ENCODE measurements around the gene SH3BP4.

DNA sequence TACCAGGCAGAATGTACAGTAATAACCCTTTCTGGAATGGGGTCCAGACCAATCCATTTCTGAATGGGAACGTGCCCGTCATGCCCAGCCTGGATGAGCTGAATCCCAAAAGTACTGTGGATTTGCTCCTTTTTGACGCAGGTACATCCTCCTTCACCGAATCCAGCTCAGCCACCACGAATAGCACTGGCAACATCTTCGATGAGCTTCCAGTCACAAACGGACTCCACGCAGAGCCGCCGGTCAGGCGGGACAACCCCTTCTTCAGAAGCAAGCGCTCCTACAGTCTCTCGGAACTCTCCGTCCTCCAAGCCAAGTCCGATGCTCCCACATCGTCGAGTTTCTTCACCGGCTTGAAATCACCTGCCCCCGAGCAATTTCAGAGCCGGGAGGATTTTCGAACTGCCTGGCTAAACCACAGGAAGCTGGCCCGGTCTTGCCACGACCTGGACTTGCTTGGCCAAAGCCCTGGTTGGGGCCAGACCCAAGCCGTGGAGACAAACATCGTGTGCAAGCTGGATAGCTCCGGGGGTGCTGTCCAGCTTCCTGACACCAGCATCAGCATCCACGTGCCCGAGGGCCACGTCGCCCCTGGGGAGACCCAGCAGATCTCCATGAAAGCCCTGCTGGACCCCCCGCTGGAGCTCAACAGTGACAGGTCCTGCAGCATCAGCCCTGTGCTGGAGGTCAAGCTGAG, 89.6 kb downstream of the SH3BP4 start:
- TF ChIP-seq, protein P1, sequence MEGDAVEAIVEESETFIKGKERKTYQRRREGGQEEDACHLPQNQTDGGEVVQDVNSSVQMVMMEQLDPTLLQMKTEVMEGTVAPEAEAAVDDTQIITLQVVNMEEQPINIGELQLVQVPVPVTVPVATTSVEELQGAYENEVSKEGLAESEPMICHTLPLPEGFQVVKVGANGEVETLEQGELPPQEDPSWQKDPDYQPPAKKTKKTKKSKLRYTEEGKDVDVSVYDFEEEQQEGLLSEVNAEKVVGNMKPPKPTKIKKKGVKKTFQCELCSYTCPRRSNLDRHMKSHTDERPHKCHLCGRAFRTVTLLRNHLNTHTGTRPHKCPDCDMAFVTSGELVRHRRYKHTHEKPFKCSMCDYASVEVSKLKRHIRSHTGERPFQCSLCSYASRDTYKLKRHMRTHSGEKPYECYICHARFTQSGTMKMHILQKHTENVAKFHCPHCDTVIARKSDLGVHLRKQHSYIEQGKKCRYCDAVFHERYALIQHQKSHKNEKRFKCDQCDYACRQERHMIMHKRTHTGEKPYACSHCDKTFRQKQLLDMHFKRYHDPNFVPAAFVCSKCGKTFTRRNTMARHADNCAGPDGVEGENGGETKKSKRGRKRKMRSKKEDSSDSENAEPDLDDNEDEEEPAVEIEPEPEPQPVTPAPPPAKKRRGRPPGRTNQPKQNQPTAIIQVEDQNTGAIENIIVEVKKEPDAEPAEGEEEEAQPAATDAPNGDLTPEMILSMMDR (IDR thresholded peaks at IDR 0.05) = no peak
- TF ChIP-seq POLR2A (IDR thresholded peaks at IDR 0.05) = no peak

Data from uterus (tissue), 2 donors.